Upper lobe of left lung (tissue), 4 donors: ENCODE measurements around the gene COL9A2.

Source experiments
- POLR2A ChIP-seq, 4 donors: fragments of 450-650 bp; IDR thresholded peaks; one replicate each; pipeline ENCODE4 v1.5.1; 2016 to 2017; ENCODE audit warnings: antibody characterized with exemption in 4 of 4, mild to moderate bottlenecking in 2 of 4
- POLR2AphosphoS5 ChIP-seq, 2 donors: sonication (generic); formaldehyde crosslinking; IDR thresholded peaks; one replicate each; pipeline ENCODE4 v1.5.1; 2017; ENCODE audit warnings: antibody characterized with exemption in 2 of 2
- TF ChIP-seq, protein P1 (sequence below), 6 experiments: fragments of 450-650 bp in 4 of 6; fragments of 200-600 bp in 2 of 6; sonication (generic) in 2 of 6; IDR thresholded peaks; one replicate each; pipeline ENCODE4 v1.5.1; 2016 to 2019; ENCODE audit warnings: antibody characterized with exemption in 6 of 6

DNA sequence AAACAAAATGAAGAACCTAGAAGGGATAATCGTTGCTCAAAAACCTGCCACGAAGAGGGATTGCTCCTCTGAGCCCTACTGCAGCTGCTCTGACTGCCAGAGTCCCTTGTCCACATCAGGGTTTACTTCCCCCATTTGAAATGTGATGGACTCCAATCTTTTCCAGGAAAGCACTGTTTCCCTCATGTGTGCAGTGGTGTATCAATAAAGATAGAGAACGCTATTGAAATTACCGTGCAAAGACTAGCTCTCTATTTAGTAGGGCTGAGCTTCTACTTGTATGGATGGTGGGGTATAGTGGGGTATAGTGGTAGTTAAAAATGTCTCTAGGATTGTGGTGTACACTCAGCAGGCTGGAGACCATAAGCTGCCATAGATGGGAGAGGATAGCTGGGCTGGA is 65.6 kb downstream of the COL9A2 start:
- TF ChIP-seq, protein P1, sequence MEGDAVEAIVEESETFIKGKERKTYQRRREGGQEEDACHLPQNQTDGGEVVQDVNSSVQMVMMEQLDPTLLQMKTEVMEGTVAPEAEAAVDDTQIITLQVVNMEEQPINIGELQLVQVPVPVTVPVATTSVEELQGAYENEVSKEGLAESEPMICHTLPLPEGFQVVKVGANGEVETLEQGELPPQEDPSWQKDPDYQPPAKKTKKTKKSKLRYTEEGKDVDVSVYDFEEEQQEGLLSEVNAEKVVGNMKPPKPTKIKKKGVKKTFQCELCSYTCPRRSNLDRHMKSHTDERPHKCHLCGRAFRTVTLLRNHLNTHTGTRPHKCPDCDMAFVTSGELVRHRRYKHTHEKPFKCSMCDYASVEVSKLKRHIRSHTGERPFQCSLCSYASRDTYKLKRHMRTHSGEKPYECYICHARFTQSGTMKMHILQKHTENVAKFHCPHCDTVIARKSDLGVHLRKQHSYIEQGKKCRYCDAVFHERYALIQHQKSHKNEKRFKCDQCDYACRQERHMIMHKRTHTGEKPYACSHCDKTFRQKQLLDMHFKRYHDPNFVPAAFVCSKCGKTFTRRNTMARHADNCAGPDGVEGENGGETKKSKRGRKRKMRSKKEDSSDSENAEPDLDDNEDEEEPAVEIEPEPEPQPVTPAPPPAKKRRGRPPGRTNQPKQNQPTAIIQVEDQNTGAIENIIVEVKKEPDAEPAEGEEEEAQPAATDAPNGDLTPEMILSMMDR (IDR thresholded peaks at IDR 0.05) = no peak
- no peak for TF ChIP-seq POLR2A (IDR thresholded peaks at IDR 0.05)
- no peak for TF ChIP-seq POLR2AphosphoS5 (IDR thresholded peaks at IDR 0.05)
